CD4-positive, alpha-beta T cell treated with Interleukin-4 for 4 hours (primary cell): ENCODE results near the gene DDT.
"Not testable (repeated sequence)": the region's sequence is repeated elsewhere in the genome, so short reads cannot be mapped to it uniquely, and the experiment has no call there.

Source experiments
- DNase-seq: peaks from one replicate; pipeline ENCODE4 v3.0.0-alpha.2; 2020

DDT gene

DNA sequence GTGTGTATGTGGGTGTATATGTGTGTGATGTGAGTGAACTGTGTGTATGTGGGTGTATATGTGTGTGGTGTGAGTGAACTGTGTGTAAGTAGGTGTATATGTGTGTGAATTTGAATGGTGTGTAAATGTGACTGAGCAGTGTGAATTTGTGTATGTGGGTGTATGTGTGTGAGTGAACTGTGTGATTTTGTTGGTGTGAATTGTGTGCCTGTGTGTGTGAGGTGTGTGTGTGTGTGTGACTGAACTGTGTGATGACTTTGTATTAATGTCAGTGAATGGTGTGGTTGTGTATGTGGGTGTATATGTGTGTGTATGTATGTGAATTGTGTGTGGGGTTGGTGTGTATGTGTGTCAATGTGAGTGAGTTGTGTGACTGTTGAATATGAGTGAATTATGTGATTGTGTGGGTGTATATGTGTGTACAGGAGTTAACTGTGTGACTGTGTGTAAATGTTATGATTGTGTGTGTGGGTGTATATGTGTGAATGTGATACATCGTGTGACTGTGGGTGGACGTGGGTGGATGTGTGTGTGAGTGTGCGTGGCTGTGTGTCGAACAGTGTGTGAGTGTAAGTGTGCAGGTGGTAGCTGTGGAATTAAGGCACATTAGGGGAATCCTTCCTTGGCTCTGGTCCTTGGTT is 12.4 kb upstream of the DDT start:
- DNase-seq = not testable (repeated sequence)

DNA sequence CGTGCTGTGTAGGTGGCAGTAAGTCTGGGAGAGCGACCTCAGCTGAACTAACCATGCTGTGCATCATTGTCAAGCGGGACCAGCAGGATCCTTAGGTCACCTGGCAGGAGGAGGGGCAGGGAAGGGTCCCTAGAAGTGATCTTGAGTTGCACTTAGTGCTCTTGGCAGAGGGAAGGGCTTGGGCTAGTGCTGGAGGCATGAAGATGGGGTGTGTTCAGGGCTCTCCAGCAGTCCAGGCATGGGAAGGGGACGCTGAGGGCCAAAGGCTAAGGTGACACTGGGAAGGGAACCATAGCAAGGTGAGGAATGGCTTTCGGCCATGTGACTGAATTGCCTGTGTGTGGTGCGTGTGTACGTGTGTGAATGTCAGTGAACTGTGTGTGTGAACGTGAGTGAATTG is 11.8 kb upstream of the DDT start:
- not testable (repeated sequence) for DNase-seq

DNA sequence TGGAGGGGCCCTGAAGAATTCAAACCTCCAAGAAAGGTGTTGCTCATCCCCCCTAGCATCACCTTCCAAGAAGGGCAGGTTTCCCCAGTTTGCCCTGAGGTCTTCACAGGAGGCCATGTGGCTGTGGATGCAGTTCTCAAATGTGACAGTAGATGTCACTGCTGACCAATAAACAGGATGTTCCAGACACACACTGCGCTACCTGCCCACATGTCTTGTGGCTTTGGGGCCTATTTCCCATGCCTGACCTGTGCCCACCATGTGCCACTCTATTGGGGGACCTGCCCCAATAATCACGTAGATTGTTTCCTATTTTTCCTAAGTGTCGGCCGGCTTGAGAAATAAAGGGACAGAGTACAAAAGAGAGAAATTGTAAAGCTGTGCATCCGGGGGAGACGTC is 10.2 kb upstream of the DDT start:
- DNase-seq = no peak

DNA sequence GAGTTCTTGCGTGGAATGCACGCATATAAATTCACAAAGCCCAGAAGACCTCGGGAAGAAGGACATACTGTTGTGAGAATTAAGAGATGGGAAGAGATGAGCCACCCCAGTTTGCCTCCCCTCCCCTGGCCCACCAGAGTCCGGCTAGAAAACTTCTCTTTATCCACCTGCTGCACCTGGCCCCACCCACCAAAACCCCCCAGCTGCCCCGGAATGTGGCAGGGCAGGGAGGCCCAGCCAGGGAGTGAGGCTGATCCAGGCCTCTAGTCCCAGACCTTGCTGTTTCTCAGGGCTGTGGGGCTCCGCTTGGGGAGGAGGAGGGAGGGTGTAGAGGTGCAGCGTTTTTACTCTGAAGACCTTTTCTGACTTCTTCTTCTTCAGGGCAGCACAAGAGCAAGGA is 6.3 kb upstream of the DDT start:
- not testable (repeated sequence) for DNase-seq

DNA sequence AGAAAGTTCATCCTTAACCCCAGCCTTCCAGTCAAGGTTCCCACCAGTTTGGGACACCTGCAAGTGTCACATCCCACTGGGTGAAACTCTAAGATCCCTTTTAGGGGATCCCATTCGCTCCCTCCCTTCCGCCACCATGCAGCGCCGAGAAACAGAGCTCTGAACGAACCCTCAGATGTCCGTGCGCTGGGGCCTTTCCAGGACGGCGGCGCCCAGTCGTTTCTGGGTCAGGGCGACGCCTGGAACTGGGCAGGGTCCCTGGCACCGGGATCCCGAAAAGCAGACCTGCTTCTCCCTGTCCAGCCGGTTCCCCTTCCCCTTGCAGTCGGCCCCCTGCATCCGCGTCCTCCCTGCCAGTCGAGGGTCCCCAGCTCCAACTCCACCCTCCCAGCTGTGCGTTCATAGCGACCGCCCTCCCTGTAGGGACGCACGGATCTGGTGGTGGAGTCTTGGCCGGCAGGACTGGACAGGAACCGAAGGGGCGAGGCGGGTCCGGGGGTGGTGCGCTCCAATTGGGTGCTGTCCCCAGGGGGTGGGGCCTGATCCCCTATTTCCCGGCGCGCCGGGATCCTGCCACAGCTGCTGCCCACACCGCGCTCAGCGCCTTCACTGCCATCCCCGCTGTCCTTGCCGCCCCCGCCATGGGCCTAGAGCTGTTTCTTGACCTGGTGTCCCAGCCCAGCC is 5.5 kb upstream of the DDT start, which contains the start of gene GSTT2:
Gene GSTT2, plus strand, starts transcription at position 578 of the 684 bp plus-strand sequence.
- not testable (repeated sequence) for DNase-seq

DNA sequence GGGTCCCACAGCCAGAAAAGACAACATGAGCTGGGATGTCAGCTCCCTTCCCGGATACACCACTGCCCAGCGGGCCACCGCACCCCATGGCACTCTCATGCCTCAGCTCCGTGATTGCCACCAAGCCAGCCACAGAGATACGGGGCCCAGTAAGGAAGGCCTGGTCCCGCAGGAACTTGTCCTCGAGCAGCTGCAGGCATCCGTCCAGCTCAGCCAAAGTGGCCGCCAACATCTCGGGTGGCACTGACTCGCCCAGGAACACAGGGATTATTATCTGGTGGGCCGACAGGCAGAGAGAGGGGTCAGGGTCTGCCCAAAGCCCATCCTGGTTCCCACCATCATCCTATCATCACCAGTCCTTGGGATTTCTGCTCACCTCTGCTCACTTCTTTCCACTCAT is 3.1 kb upstream of the DDT start:
- not testable (repeated sequence) for DNase-seq

DNA sequence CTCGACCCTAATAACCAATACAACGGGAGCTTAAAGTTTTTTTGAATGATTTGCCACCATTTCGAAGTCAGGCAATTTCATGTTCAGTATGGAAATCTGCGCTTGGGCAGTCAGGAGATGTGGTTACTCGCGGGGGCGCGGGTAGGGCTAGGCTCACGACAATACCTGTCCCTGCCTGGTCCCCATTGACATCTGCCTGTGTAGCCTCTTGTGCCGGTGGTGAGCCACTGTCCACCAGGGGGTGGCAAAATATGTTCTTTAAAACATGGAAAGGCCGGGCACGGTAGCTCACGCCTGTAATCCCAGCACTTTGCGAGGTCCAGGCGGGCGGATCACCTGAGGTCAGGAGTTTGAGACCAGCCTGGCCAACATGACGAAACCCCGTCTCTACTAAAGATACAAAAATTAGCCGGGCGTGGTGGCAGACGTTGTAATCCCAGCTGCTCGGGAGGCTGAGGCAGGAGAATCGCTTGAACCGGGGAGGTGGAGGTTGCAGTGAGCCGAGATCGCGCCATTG is 653 bp upstream of the DDT start:
- DNase-seq = not testable (repeated sequence)

DNA sequence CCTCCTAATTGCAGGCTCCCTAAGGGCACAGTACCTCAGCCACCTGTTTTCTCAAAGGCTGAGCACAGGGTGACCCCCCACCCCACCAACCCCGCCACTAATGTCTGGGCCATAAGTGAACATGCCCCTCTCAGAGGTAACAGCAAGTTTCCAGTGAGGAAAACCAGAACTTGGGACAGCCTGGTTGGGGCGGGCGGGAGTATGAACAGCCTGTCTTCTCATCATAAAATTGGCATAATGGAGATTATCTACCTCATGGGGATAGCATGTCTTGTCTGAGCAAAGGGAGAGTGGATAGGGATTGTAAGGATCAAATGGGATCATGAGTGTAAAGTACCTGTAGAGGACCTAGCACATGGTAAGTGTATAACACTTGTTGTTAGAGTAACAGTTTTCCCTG is 2.3 kb downstream of the DDT start:
- not testable (repeated sequence) for DNase-seq

DNA sequence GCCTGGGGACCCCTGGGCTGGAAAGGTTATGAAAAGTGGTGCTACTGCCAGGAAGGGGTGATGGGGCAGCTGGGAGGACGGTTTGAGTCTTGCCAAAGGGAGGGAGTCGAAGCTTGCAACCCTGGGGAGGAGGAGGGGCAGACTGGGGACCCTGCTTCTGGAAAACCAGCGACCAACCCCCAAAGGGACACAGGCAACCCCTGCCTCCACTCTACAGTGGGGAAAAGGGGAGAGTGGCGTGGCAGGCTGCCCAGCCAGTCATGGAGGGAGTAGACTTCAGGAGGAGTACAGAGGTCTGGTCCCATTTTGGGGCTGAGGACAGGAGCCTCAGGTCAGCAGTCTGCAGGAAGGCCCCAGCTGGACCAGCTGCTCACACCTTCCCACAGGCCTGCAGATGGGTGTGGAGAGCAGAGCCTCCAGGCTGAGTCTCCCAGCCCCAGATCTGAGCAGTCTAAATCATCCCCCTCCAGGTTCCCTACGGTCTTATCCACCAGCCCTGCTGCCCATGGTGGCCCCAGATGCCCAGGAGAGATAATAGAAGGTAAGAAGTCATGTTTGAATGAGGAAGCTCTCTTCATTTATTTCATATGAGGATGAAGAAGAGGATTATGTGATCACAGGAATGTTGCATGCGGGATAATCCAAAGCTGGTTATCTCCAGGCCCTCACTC is 3.3 kb downstream of the DDT start:
- no peak for DNase-seq

DNA sequence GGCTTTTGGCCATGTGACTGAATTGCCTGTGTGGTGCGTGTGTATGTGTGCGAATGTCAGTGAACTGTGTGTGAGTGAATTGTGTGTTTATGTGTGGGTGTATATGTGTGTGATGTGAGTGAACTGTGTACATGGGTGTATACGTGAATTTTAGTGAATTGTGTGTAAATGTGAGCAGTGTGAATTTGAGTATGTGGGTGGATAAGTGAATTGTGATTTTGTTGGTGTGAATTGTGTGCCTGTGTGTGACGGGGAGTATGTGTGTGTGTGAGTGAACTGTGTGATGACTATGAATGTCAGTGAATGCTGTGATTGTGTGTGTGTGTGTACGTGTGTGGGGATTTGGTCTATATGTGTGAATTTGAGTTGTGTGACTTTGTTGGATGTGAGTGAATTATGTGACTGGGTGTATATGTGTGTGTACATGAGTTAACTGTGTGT is 4.0 kb downstream of the DDT start:
- no peak for DNase-seq

DNA sequence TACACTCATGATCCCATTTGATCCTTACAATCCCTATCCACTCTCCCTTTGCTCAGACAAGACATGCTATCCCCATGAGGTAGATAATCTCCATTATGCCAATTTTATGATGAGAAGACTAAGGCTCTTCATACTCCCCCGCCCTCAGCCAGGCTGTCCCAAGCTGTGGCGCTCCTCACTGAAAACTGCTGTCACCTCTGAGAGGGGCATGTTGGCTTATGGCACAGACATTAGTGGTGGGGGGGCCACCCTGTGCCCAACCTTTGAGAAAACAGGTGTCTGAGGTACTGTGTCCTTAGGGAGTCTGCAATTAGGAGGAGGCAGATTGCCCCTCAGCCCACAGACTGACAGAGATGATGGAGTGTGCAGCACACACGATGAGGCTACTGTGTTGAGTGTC is 5.2 kb downstream of the DDT start:
- no peak for DNase-seq

DNA sequence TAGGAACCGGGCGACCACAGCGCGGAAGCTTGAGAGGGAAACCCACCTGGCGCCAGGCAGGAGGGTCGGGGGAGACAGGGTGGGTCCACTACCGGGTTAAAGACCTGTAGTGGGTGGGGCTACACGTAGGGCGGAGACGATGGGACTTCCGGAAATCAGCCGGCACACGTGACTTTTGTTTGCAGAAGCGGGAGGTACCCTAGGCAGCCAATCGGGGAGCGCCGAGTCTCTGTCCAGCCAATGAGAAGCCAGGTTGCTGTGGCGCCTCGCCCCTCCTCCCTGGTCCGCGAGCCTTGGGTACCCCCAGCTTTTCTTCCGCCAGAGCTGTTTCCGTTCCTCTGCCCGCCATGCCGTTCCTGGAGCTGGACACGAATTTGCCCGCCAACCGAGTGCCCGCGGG is 7.7 kb downstream of the DDT start, which contains the start of gene DDTL:
Gene DDTL, plus strand, starts transcription at position 321 of the 400 bp plus-strand sequence. Its CDS starts 27 bp downstream, at position 348.
- not testable (repeated sequence) for DNase-seq

DNA sequence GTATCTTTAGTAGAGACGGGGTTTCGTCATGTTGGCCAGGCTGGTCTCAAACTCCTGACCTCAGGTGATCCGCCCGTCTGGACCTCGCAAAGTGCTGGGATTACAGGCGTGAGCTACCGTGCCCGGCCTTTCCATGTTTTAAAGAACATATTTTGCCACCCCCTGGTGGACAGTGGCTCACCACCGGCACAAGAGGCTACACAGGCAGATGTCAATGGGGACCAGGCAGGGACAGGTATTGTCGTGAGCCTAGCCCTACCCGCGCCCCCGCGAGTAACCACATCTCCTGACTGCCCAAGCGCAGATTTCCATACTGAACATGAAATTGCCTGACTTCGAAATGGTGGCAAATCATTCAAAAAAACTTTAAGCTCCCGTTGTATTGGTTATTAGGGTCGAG is 8.1 kb downstream of the DDT start:
- DNase-seq = not testable (repeated sequence)

DNA sequence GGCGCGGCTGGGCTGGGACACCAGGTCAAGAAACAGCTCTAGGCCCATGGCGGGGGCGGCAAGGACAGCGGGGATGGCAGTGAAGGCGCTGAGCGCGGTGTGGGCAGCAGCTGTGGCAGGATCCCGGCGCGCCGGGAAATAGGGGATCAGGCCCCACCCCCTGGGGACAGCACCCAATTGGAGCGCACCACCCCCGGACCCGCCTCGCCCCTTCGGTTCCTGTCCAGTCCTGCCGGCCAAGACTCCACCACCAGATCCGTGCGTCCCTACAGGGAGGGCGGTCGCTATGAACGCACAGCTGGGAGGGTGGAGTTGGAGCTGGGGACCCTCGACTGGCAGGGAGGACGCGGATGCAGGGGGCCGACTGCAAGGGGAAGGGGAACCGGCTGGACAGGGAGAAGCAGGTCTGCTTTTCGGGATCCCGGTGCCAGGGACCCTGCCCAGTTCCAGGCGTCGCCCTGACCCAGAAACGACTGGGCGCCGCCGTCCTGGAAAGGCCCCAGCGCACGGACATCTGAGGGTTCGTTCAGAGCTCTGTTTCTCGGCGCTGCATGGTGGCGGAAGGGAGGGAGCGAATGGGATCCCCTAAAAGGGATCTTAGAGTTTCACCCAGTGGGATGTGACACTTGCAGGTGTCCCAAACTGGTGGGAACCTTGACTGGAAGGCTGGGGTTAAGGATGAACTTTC is 13.0 kb downstream of the DDT start, which contains the start of gene GSTT2B:
Gene GSTT2B, minus strand, starts transcription at position 112 of the 688 bp plus-strand sequence. Its CDS starts 64 bp downstream, at position 48.
- not testable (repeated sequence) for DNase-seq

DNA sequence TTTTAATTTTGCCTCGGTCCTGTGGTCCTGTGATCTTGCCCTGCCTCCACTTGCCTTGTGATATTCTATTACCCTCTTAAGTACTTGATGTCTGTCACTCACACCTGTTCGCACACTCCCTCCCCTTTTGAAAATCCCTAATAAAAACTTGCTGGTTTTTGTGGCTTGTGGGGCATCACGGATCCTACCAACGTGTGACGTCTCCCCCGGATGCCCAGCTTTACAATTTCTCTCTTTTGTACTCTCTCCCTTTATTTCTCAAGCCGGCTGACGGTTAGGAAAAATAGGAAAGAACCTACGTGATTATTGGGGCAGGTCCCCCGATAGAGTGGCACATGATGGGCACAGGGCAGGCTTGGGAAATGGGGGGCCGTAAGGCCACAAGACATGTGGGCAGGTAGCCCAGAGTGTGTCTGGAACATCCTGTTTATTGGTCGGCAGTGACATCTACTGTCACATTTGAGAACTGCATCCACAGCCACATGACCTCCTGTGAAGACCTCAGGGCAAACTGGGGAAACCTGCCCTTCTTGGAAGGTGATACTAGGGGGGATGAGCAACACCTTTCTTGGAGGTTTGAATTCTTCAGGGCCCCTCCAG is 17.8 kb downstream of the DDT start:
- peak; percentile 78 for DNase-seq

DNA sequence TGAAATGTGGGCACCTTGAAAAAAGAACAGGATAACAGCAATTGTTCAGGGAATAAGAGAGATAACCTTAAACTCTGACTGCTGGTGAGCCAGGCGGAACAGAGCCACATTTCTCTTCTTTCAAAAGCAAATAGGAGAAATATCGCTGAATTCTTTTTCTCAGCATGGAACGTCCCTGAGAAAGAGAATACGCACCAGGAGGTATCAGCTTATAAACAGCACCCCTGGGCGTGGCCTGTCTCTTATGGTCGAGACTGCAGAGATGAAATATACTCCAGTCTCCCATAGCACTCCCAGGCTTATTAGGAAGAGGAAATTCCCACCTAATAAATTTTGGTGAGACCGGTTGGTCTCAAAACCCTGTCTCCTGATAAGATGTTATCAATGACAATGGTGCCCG is 18.4 kb downstream of the DDT start:
- not testable (repeated sequence) for DNase-seq

DNA sequence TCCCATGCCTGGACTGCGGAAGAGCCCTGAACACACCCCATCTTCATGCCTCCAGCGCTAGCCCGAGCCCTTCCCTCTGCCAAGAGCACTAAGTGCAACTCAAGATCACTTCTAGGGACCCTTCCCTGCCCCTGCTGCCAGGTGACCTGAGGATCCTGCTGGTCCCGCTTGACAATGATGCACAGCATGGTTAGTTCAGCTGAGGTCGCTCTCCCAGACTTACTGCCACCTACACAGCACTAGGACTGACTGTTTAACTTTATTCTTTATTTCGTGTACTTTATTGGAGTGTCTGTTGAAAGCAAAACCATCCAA is 19.3 kb downstream of the DDT start:
- not testable (repeated sequence) for DNase-seq

DNA sequence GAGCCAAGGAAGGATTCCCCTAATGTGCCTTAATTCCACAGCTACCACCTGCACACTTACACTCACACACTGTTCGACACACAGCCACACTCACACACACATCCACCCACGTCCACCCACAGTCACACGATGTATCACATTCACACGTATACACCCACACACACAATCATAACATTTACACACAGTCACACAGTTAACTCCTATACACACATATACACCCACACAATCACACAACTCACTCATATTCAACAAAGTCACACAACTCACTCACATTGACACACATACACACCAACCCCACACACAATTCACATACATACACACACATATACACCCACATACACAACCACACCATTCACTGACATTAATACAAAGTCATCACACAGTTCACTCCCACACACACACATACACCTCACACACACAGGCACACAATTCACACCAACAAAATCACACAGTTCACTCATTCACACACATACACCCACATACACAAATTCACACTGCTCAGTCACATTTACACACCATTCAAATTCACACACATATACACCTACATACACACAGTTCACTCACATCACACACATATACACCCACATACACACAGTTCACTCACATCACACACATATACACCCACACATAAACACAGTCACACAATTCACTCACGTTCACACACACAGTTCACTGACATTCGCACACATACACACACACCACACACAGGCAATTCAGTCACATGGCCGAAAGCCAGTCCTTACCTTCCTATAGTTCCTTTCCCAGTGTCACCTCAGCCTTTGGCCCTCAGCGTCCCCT is 19.8 kb downstream of the DDT start:
- DNase-seq = not testable (repeated sequence)

DNA sequence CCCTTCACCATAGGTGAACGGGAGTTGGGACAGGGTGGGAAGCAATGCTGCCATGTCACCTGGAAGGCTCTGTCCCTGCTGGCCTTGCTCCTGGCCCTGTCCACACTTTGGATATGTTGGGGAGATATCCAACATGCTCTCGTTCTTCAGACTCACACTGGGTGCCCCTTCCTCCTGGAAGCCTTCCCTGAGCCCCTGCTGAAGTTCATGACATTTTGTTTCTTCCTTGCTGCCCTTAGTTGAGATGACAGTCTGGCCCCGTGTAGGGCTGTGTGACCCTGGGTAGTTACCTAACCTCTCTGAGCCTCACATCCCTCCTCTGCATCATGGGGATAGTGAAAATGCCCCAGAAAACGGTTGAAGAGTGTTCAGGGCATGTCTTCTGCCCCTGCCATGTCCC is 20.8 kb downstream of the DDT start:
- not testable (repeated sequence) for DNase-seq

DNA sequence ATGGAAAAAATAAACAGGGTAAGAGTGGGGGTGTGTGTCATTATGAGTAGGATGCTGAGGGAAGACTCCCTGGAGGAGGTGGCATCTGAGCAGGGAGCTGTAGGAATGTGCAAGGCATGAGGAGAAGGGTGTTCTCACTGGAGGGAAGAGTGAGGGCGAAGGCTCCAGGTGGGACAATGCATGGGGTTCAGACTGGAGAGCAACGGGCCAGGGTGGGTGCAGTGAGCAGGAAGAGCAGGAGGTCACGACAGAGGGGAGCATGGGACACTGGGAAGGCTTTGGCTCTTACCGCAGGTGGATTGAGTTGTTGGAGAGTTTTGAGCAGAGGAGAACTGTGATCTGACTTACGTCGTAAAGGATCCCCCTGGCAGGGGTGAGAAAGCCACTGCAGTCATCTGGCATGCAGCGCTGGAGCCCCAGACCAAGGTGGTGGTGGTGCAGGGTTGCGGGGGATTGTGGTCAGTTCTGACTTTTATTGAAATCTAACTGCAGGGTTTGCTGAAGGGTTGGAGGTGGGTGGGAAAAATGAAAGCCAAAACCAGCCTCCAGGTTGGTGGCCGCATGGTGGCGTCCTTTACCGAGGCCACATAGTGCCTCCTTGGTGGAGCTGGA is 21.3 kb downstream of the DDT start:
- DNase-seq = not testable (repeated sequence)

DNA sequence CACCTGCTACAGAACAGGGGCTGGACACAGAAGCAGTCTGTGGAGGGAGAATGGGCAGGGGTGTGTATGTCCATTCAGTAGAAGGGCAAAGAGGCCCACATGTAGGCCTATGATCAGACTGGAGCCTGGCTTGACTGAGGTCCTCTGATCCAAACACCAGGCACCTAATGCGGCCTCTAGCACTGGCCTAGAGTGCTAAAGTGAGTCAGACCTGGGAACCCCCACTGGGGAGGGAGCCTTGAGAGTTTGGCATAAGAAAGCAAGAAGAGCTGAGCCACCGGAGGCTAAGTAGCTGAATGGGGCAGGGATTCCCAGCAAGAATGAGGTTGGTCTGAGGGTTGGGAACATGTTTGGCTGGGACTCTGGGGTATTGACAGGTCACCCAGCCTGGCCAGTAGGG is 22.9 kb downstream of the DDT start:
- not testable (repeated sequence) for DNase-seq
